Measurements from ENCODE around the gene ERCC4.

ERCC4 gene

GRCh38 chr16:13911871-13912270 lies 8.1 kb upstream of the ERCC4 start:
- DNase-seq = no peak

GRCh38 chr16:13912891-13913290 lies 7.1 kb upstream of the ERCC4 start:
- DNase-seq = no peak

GRCh38 chr16:13913374-13914292 lies 6.3 kb upstream of the ERCC4 start:
- no peak for DNase-seq

- no peak for DNase-seq
Observed at GRCh38 chr16:13915033-13915635, 4.8 kb upstream of the ERCC4 start.

- peak in 1 of 2 donors; percentile 64 for DNase-seq
Observed at GRCh38 chr16:13919330-13919682, 648 bp upstream of the ERCC4 start.

GRCh38 chr16:13920510-13920818 lies 510 bp downstream of the ERCC4 start:
- DNase-seq = no peak

GRCh38 chr16:13921328-13921727 lies 1.4 kb downstream of the ERCC4 start:
- DNase-seq = no peak

- peak in 1 of 2 donors; percentile 42 for DNase-seq
Observed at GRCh38 chr16:13923703-13924298, 3.8 kb downstream of the ERCC4 start.

- DNase-seq = no peak
Observed at GRCh38 chr16:13926464-13926863, 6.5 kb downstream of the ERCC4 start.

GRCh38 chr16:13926891-13927290 lies 6.9 kb downstream of the ERCC4 start:
- no peak for DNase-seq

- no peak for DNase-seq
Observed at GRCh38 chr16:13928646-13929045, 8.7 kb downstream of the ERCC4 start.

- no peak for DNase-seq
Observed at GRCh38 chr16:13931845-13932244, 11.9 kb downstream of the ERCC4 start.

GRCh38 chr16:13935408-13935807 lies 15.5 kb downstream of the ERCC4 start:
- DNase-seq = no peak

- no peak for DNase-seq
Observed at GRCh38 chr16:13936155-13936554, 16.2 kb downstream of the ERCC4 start.

GRCh38 chr16:13936596-13937081 lies 16.7 kb downstream of the ERCC4 start:
- DNase-seq = no peak

GRCh38 chr16:13937411-13937810 lies 17.5 kb downstream of the ERCC4 start:
- no peak for DNase-seq

GRCh38 chr16:13938480-13938879 lies 18.5 kb downstream of the ERCC4 start:
- no peak for DNase-seq

GRCh38 chr16:13939821-13940220 lies 19.9 kb downstream of the ERCC4 start:
- no peak for DNase-seq

GRCh38 chr16:13940397-13940933 lies 20.5 kb downstream of the ERCC4 start:
- no peak for DNase-seq

- DNase-seq = no peak
Observed at GRCh38 chr16:13944816-13945215, 24.9 kb downstream of the ERCC4 start.

GRCh38 chr16:13945744-13946485 lies 26.0 kb downstream of the ERCC4 start:
- DNase-seq = no peak

- DNase-seq = no peak
Observed at GRCh38 chr16:13948086-13948485, 28.1 kb downstream of the ERCC4 start.

All from bone marrow (tissue), 2 donors.